Transverse colon (tissue), 4 donors: ENCODE measurements around the gene GPR156. TPM values are rescaled to one million over a fixed set of nuclear protein-coding genes. Genes with fewer than 3 reads are reported as not detected.
"Not testable (repeated sequence)": the region's sequence is repeated elsewhere in the genome, so short reads cannot be mapped to it uniquely, and the experiment has no call there.

Experiments used
- DNase-seq: peaks from one replicate; pipeline ENCODE4 v3.0.0-alpha.2; 2019
- H3K27ac ChIP-seq, 4 donors: fragments of 200-600 bp; sonication (generic); 2 replicates each; pipeline ENCODE4 v1.5.1; 2016 to 2018; ENCODE audit warnings: inconsistent platforms in 4 of 4
- H3K27me3 ChIP-seq: fragments of 200-600 bp; sonication (generic); 2 replicates; pipeline ENCODE4 v1.5.1; 2017; ENCODE audit warnings: inconsistent platforms
- H3K36me3 ChIP-seq, 4 donors: fragments of 200-600 bp; sonication (generic); 2 replicates each; pipeline ENCODE4 v1.5.1; 2017 to 2019; ENCODE audit warnings: inconsistent platforms in 4 of 4
- H3K4me1 ChIP-seq, 4 donors: fragments of 200-600 bp; sonication (generic); 2 replicates each; pipeline ENCODE4 v1.5.1; 2017 to 2020; ENCODE audit warnings: inconsistent platforms in 4 of 4
- H3K4me3 ChIP-seq, 4 donors: fragments of 200-600 bp; sonication (generic); 1 replicate in 1 of 4; 2 replicates in 3 of 4; pipeline versions ENCODE4 v1.5.1 to v1.6.1; 2017 to 2019; ENCODE audit warnings: inconsistent platforms in 4 of 4
- H3K9me3 ChIP-seq, 2 donors: fragments of 200-600 bp; sonication (generic); 2 replicates each; pipeline ENCODE4 v1.5.1; 2017 to 2019; ENCODE audit warnings: inconsistent platforms in 2 of 2
- EP300 ChIP-seq: sonication (generic); formaldehyde crosslinking; IDR thresholded peaks from one replicate; pipeline ENCODE4 v1.6.1; 2017; ENCODE audit warnings: antibody characterized with exemption, low read depth
- POLR2A ChIP-seq: fragments of 450-650 bp; IDR thresholded peaks from one replicate; pipeline ENCODE4 v1.6.1; 2016; ENCODE audit warnings: antibody characterized with exemption, mild to moderate bottlenecking, moderate library complexity
- POLR2AphosphoS5 ChIP-seq, 3 donors: sonication (generic); formaldehyde crosslinking; IDR thresholded peaks; one replicate each; pipeline ENCODE4 v1.6.1; 2016; ENCODE audit warnings: antibody characterized with exemption in 3 of 3
- WGBS, 2 donors: methylation state at CpG; one replicate each; pipeline ENCODE4 v1.1.5; 2018; ENCODE audit warnings: low coverage in 1 of 2; 5-methylcytosine and 5-hydroxymethylcytosine counted together
- in situ Hi-C, 4 donors: fragments of 200-750 bp; cut with MboI; loops; one replicate each; pipeline versions ENCODE4 v1.15.0 to v1.15.1; 2017; ENCODE audit warnings: low sequenced_read_pairs in 3 of 4, low pct_ligation_motif_present in 1 of 4, low pct_unique_long_range_greater_than_20kb in 1 of 4
- intact Hi-C: fragments of 100-400 bp; cut with DNase I; formaldehyde crosslinking; loops from one replicate; pipeline ENCODE4 v1.15.1; 2023; ENCODE audit warnings: low total_unique reads
- total RNA-seq, 4 donors: library from RNA; depleted of rRNA; stranded (reverse); fragments of >200 nt; gene quantifications; one replicate each; pipeline ENCODE4 v1.1.0, GENCODE V29; 2016
- TF ChIP-seq, protein P1 (sequence below), 5 experiments: fragments of 200-600 bp in 3 of 5; fragments of 450-650 bp in 2 of 5; sonication (generic) in 3 of 5; IDR thresholded peaks; 1 replicate in 2 of 5; 2 replicates in 3 of 5; pipeline ENCODE4 v1.5.1; 2016 to 2017; ENCODE audit warnings: antibody characterized with exemption in 5 of 5, inconsistent platforms in 3 of 5, mild to moderate bottlenecking in 2 of 5, moderate library complexity in 1 of 5

GPR156 gene
- total RNA-seq, 4 donors from 2014 or later: 0.27 to 0.48 TPM; not detected in 2

DNA sequence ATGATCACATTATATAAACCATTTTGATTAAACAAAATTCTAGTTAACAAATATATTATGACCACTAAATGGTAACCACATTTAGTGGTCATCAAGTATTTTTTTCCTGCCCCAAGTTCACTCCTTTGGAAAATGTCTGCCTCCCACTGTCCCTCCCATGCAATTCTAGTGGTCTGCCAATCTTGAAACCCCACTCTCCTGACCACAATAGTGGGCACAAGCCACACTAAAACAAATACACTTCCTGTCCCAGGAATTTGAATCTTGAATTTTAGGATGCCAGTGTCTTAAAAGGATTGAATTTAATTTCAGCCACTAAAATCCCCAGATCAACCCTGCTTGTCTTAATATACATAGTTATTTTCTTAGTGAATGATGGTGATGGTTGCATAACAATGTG lies 14.0 kb upstream of the GPR156 start:
- intact Hi-C loops (no loop called here), in situ Hi-C loops (no loop called here)
- H3K4me3 ChIP-seq: no peak overlapping the region
- TF ChIP-seq, protein P1, sequence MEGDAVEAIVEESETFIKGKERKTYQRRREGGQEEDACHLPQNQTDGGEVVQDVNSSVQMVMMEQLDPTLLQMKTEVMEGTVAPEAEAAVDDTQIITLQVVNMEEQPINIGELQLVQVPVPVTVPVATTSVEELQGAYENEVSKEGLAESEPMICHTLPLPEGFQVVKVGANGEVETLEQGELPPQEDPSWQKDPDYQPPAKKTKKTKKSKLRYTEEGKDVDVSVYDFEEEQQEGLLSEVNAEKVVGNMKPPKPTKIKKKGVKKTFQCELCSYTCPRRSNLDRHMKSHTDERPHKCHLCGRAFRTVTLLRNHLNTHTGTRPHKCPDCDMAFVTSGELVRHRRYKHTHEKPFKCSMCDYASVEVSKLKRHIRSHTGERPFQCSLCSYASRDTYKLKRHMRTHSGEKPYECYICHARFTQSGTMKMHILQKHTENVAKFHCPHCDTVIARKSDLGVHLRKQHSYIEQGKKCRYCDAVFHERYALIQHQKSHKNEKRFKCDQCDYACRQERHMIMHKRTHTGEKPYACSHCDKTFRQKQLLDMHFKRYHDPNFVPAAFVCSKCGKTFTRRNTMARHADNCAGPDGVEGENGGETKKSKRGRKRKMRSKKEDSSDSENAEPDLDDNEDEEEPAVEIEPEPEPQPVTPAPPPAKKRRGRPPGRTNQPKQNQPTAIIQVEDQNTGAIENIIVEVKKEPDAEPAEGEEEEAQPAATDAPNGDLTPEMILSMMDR (IDR thresholded peaks at IDR 0.05): no peak
- no peak for TF ChIP-seq POLR2AphosphoS5 (IDR thresholded peaks at IDR 0.05)
- TF ChIP-seq EP300: no peak
- H3K9me3 ChIP-seq: no peaks in the 10 kb centered on the region
- no peaks in the 10 kb centered on the region for H3K4me1 ChIP-seq
- H3K27ac ChIP-seq: no peak overlapping the region
- no peaks in the 10 kb centered on the region for H3K27me3 ChIP-seq
- no peak for DNase-seq
- H3K36me3 ChIP-seq: no peaks in the 10 kb centered on the region

DNA sequence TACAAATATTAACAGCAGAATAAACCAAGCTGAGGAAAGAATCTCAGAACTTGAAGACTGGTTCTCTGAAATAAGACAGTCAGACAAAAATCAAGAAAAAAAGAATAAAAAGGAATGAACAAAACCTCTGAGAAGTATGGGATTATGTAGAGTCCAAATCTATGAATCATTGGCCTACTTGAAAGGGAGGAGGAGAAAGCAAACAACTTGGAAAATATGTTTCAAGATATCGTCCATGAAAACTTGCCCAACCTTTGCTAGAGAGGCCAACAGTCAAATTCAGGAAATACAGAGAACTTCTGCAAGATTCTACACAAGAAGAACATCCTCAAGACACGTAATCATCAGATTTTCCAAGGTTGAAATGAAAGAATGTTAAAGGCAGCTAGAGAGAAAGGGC lies 6.5 kb upstream of the GPR156 start:
- H3K4me3 ChIP-seq, H3K36me3 ChIP-seq, H3K9me3 ChIP-seq, H3K4me1 ChIP-seq, DNase-seq, H3K27me3 ChIP-seq, in situ Hi-C loops, H3K27ac ChIP-seq, intact Hi-C loops: not testable (repeated sequence)
- WGBS, 2 donors: 75 to 77% methylated on average over 2 of the region's 2 CpGs

DNA sequence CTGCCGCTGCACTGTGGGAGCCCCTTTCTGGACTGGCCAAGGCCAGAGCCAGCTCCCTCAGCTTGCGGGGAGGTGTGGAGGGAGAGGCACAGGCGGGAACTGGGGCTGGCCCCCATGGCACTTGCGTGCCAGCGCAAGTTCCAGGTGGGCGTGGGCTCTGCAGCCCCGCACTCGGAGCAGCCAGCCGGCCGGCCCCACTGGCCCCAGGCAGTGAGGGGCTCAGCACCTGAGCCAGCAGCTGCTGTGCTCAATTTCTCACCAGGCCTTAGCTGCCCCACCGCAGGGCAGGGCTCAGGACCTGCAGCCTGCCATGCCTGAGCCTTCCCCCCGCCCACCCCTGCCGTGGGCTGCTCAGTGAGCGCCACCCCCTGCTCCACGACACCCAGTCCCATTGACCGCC lies 4.6 kb upstream of the GPR156 start:
- H3K4me3 ChIP-seq: no peak overlapping the region
- in situ Hi-C loops: no loop called here
- peaks cover 0 to 2% of the 10 kb centered on the region in 2 donors for H3K9me3 ChIP-seq
- intact Hi-C loops: no loop called here
- no peak for DNase-seq
- no peak overlapping the region for H3K27ac ChIP-seq
- WGBS, 2 donors: 91% methylated on average over 11 of the region's 16 CpGs; no CpG with 5 or more reads in 1 of the 2 donors
- TF ChIP-seq, protein P1 (IDR thresholded peaks at IDR 0.05): no peak
- no peak for TF ChIP-seq POLR2AphosphoS5 (IDR thresholded peaks at IDR 0.05)
- TF ChIP-seq EP300: no peak
- TF ChIP-seq POLR2A: no peak
- peaks cover 20% of the 10 kb centered on the region for H3K27me3 ChIP-seq
- H3K4me1 ChIP-seq: peaks cover 0 to 7% (median 4%) of the 10 kb centered on the region in 4 donors
- no peaks in the 10 kb centered on the region for H3K36me3 ChIP-seq

DNA sequence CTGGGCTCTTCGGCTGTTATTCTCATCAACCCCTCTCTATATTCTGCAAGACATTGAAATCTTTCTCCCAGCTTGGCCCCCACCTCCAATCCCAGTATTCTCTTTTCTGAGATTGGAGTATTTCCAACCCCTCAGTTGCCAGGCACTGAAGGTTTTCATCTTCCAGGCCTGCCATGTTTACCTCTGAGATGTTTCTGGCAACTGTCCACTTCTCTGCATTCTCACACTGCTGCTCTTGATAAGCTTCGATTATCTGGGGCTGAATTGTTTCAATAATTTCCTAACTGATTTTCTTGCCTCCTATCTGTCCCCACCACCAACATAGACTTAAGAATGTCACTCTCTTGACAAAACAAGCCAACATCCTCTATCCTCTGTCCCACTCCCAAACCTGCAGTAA lies 1.4 kb upstream of the GPR156 start:
- Histone ChIP-seq H3K4me3 (no peak overlapping the region), H3K27me3 (peaks cover 35% of the 10 kb centered on the region), H3K4me1 (peaks cover 0 to 7% (median 4%) of the 10 kb centered on the region in 4 donors), H3K27ac (no peak overlapping the region), H3K9me3 (no peaks in the 10 kb centered on the region), H3K36me3 (no peaks in the 10 kb centered on the region)
- no peak for TF ChIP-seq POLR2AphosphoS5 (IDR thresholded peaks at IDR 0.05)
- TF ChIP-seq, protein P1 (IDR thresholded peaks at IDR 0.05): no peak
- no peak for TF ChIP-seq EP300
- no peak for TF ChIP-seq POLR2A
- intact Hi-C loops (no loop called here), in situ Hi-C loops (no loop called here)
- WGBS, 2 donors: 60 to 65% methylated on average over 2 of the region's 2 CpGs
- no peak for DNase-seq

DNA sequence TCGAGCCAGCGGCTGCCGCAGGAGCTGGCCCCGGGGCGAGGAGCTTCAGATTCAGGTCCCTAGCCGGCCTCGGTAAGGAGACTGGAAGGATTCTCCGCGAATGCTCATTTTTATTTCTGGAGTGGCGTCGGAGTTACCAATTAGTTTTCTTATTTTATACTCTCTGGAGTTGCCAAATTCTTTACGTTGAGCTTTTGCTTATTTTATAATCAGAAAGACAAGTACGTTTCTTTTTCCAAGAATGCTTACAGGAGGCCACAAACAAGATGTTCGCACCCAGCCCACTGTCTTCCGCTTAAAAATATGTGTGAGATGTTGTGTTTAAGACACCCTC lies 453 bp upstream of the GPR156 start:
- Histone ChIP-seq H3K4me3 (peak overlapping the region; percentile 14 to 57 (median 36)), H3K27ac (no peak overlapping the region), H3K27me3 (peaks cover 35% of the 10 kb centered on the region), H3K9me3 (no peaks in the 10 kb centered on the region), H3K4me1 (peaks cover 0 to 7% (median 4%) of the 10 kb centered on the region in 4 donors), H3K36me3 (no peaks in the 10 kb centered on the region)
- no peak for DNase-seq
- intact Hi-C loops: no loop called here
- in situ Hi-C loops: no loop called here
- 52 to 60% methylated on average over 9 to 15 of the region's 15 CpGs for WGBS, 2 donors
- TF ChIP-seq, protein P1 (IDR thresholded peaks at IDR 0.05): no peak
- TF ChIP-seq POLR2AphosphoS5 (IDR thresholded peaks at IDR 0.05) (no peak), POLR2A (no peak), EP300 (no peak)
